Measurements from ENCODE around the gene VDR. TPM values are rescaled to one million over a fixed set of nuclear protein-coding genes. Genes with fewer than 3 reads are reported as not detected.

VDR gene
- total RNA-seq, 4 donors from 2014 or later: 62.3 to 191 (median 117) TPM

- no peak for DNase-seq
- no peaks in the 10 kb centered on the region for H3K36me3 ChIP-seq
- no peak for TF ChIP-seq POLR2A (IDR thresholded peaks at IDR 0.05)
- no peak for TF ChIP-seq CTCF (IDR thresholded peaks at IDR 0.05)
- no peak for TF ChIP-seq POLR2AphosphoS5 (IDR thresholded peaks at IDR 0.05)
- TF ChIP-seq EP300 (IDR thresholded peaks at IDR 0.05; ENCODE audit: low read depth): no peak
- WGBS, 2 donors (ENCODE audit: low coverage in 1 of 2): 90% methylated on average over 4 of the region's 4 CpGs; no CpG with 5 or more reads in 1 of the 2 donors
- H3K9me3 ChIP-seq: no peaks in the 10 kb centered on the region
- H3K4me1 ChIP-seq: peaks cover 23 to 34% (median 27%) of the 10 kb centered on the region in 4 donors
- in situ Hi-C loops (cut with MboI; ENCODE audit: low pct_ligation_motif_present in 1 of 4, low pct_unique_long_range_greater_than_20kb in 1 of 4, low sequenced_read_pairs in 3 of 4): loop anchor here in 2 of 4 donors (25.0 kb wide), 1 partner anchor 92 kb away; the partner anchor contains the start of gene ENDOU (in 2 of the 2)
- no peak overlapping the region for H3K4me3 ChIP-seq
- H3K27ac ChIP-seq: peak overlapping the region; percentile 65 to 96 (median 74)
- H3K27me3 ChIP-seq: no peaks in the 10 kb centered on the region
- intact Hi-C loops (cut with DNase I; ENCODE audit: low total_unique reads): no loop called here
Measured at GRCh38 chr12:47829584-47829983, 75.2 kb downstream of the VDR start.

- Histone ChIP-seq H3K4me1 (peaks cover 27 to 39% (median 29%) of the 10 kb centered on the region in 4 donors), H3K4me3 (no peak overlapping the region), H3K9me3 (no peaks in the 10 kb centered on the region), H3K27ac (peak overlapping the region; percentile 65 to 96 (median 74)), H3K36me3 (no peaks in the 10 kb centered on the region), H3K27me3 (no peaks in the 10 kb centered on the region)
- 20 to 25% methylated on average over 2 to 7 of the region's 7 CpGs for WGBS, 2 donors (ENCODE audit: low coverage in 1 of 2)
- intact Hi-C loops (cut with DNase I; ENCODE audit: low total_unique reads) (no loop called here), in situ Hi-C loops (cut with MboI; ENCODE audit: low pct_ligation_motif_present in 1 of 4, low pct_unique_long_range_greater_than_20kb in 1 of 4, low sequenced_read_pairs in 3 of 4) (loop anchor here in 2 of 4 donors (25.0 kb wide), 1 partner anchor 92 kb away; the partner anchor contains the start of gene ENDOU (in 2 of the 2))
- peak; percentile 82 for DNase-seq
- TF ChIP-seq POLR2AphosphoS5 (IDR thresholded peaks at IDR 0.05) (peak; percentile 44 to 58 (median 53)), CTCF (IDR thresholded peaks at IDR 0.05) (no peak), EP300 (IDR thresholded peaks at IDR 0.05; ENCODE audit: low read depth) (no peak), POLR2A (IDR thresholded peaks at IDR 0.05) (no peak)
Measured at GRCh38 chr12:47828976-47829482, 75.8 kb downstream of the VDR start.

- TF ChIP-seq CTCF (IDR thresholded peaks at IDR 0.05) (no peak), POLR2A (IDR thresholded peaks at IDR 0.05) (no peak), EP300 (IDR thresholded peaks at IDR 0.05; ENCODE audit: low read depth) (no peak), POLR2AphosphoS5 (IDR thresholded peaks at IDR 0.05) (no peak)
- no peak overlapping the region for H3K4me3 ChIP-seq
- intact Hi-C loops (cut with DNase I; ENCODE audit: low total_unique reads): no loop called here
- DNase-seq: no peak
- no peaks in the 10 kb centered on the region for H3K36me3 ChIP-seq
- peak overlapping the region; percentile 65 to 96 (median 74) for H3K27ac ChIP-seq
- peaks cover 27 to 46% (median 29%) of the 10 kb centered on the region in 4 donors for H3K4me1 ChIP-seq
- no peaks in the 10 kb centered on the region for H3K9me3 ChIP-seq
- H3K27me3 ChIP-seq: no peaks in the 10 kb centered on the region
- in situ Hi-C loops (cut with MboI; ENCODE audit: low pct_ligation_motif_present in 1 of 4, low pct_unique_long_range_greater_than_20kb in 1 of 4, low sequenced_read_pairs in 3 of 4): loop anchor here in 2 of 4 donors (25.0 kb wide), 1 partner anchor 91 kb away; the partner anchor contains the start of gene ENDOU (in 2 of the 2)
- WGBS, 2 donors (ENCODE audit: low coverage in 1 of 2): 66 to 67% methylated on average over 9 to 14 of the region's 14 CpGs
Measured at GRCh38 chr12:47828008-47828975, 76.5 kb downstream of the VDR start.

GRCh38 chr12:47825173-47825639 lies 79.6 kb downstream of the VDR start:
- H3K4me3 ChIP-seq: no peak overlapping the region
- no peaks in the 10 kb centered on the region for H3K36me3 ChIP-seq
- in situ Hi-C loops (cut with MboI; ENCODE audit: low pct_ligation_motif_present in 1 of 4, low pct_unique_long_range_greater_than_20kb in 1 of 4, low sequenced_read_pairs in 3 of 4) (loop anchor here in 2 of 4 donors (25.0 kb wide), 1 partner anchor 88 kb away; the partner anchor contains the start of gene ENDOU (in 2 of the 2)), intact Hi-C loops (cut with DNase I; ENCODE audit: low total_unique reads) (no loop called here)
- peak overlapping the region; percentile 49 to 96 (median 94) for H3K27ac ChIP-seq
- no peaks in the 10 kb centered on the region for H3K9me3 ChIP-seq
- TF ChIP-seq CTCF (IDR thresholded peaks at IDR 0.05): no peak
- TF ChIP-seq POLR2AphosphoS5 (IDR thresholded peaks at IDR 0.05): no peak
- TF ChIP-seq POLR2A (IDR thresholded peaks at IDR 0.05): no peak
- TF ChIP-seq EP300 (IDR thresholded peaks at IDR 0.05; ENCODE audit: low read depth): no peak
- DNase-seq: no peak
- no peaks in the 10 kb centered on the region for H3K27me3 ChIP-seq
- WGBS, 2 donors (ENCODE audit: low coverage in 1 of 2): 53 to 58% methylated on average over 6 of the region's 6 CpGs
- peaks cover 48 to 76% (median 51%) of the 10 kb centered on the region in 4 donors for H3K4me1 ChIP-seq

Data from transverse colon (tissue), 4 donors.